H1 (cell line): Measurements from ENCODE around the gene TPSG1. TPM values are rescaled to one million over a fixed set of nuclear protein-coding genes. Genes with fewer than 3 reads are reported as not detected.

ENCODE experiments used
- CTCF ChIA-PET: fragments of 300-600 bp; sonication (Branson Sonifier 250); formaldehyde crosslinking; loops from one replicate; lab custom pipeline; 2021; ENCODE audit not compliant: partially characterized antibody; lab: Charles Lee
- POLR2A ChIA-PET: fragments of 300-600 bp; sonication (Branson Sonifier 250); formaldehyde crosslinking; loops from one replicate; lab custom pipeline; 2021; ENCODE audit warnings: inconsistent platforms; ENCODE audit not compliant: partially characterized antibody; lab: Charles Lee
- DNase-seq, 2 experiments: peaks; one replicate each; pipeline versions ENCODE4 v3.0.0 to v3.0.0-alpha.2; 2010 to 2022; ENCODE audit warnings: low spot score in 2 of 2, low read depth in 1 of 2, mixed read lengths in 1 of 2
- FAIRE-seq: peaks from 2 replicates; lab custom pipeline; 2011; peaks lifted over from hg19 to GRCh38; lab: Jason Lieb, UNC
- H2AFZ ChIP-seq: 2 replicates; pipeline ENCODE4 v1.8.1; 2012; ENCODE audit warnings: low read length, inconsistent platforms
- H2AK5ac ChIP-seq: 2 replicates; pipeline ENCODE4 v1.6.1; 2013; ENCODE audit warnings: low read depth, low read length
- H2BK120ac ChIP-seq: replicated peaks from 2 replicates; pipeline ENCODE3; 2013; ENCODE audit warnings: low read depth, low read length, inconsistent platforms
- H2BK12ac ChIP-seq: 2 replicates; pipeline ENCODE4 v1.6.1; 2013; ENCODE audit warnings: low read depth, low read length
- H2BK15ac ChIP-seq: 2 replicates; pipeline ENCODE4 v1.6.1; 2013; ENCODE audit warnings: low read length
- H2BK20ac ChIP-seq: 2 replicates; pipeline ENCODE4 v1.6.1; 2013; ENCODE audit warnings: low read length
- H2BK5ac ChIP-seq: 2 replicates; pipeline ENCODE4 v1.6.1; 2013; ENCODE audit warnings: low read depth, low read length
- H3K14ac ChIP-seq: 2 replicates; pipeline ENCODE4 v1.6.1; 2013; ENCODE audit warnings: inconsistent platforms; ENCODE audit not compliant: insufficient read length
- H3K18ac ChIP-seq: 2 replicates; pipeline ENCODE4 v1.6.1; 2013; ENCODE audit warnings: low read length; ENCODE audit errors: extremely low read depth
- H3K23ac ChIP-seq: 2 replicates; pipeline ENCODE4 v1.6.1; 2013; ENCODE audit warnings: inconsistent platforms; ENCODE audit not compliant: insufficient read length
- H3K23me2 ChIP-seq: 2 replicates; pipeline ENCODE4 v1.6.1; 2013; ENCODE audit warnings: low read depth, low read length
- H3K27ac ChIP-seq: 2 replicates; pipeline ENCODE4 v1.6.1; 2011; ENCODE audit warnings: low read depth, low read length, inconsistent platforms
- H3K27me3 ChIP-seq, 4 experiments: replicated peaks in 1 of 4; 1 replicate in 1 of 4; 2 replicates in 3 of 4; pipeline versions ENCODE4 v1.6.1 to v1.8.1; 2011 to 2013; ENCODE audit warnings: low read length in 3 of 4, mild to moderate bottlenecking in 3 of 4, inconsistent platforms in 2 of 4, mixed read lengths in 2 of 4, moderate library complexity in 1 of 4; ENCODE audit not compliant: control insufficient read depth in 3 of 4, insufficient read depth in 3 of 4; ENCODE audit errors: extremely low read depth in 1 of 4
- H3K36me3 ChIP-seq, 4 experiments: 2 replicates each; pipeline versions ENCODE4 v1.6.1 to v1.8.1; 2011 to 2013; ENCODE audit warnings: mild to moderate bottlenecking in 4 of 4, low read length in 3 of 4, moderate library complexity in 2 of 4, control low read depth in 1 of 4, inconsistent platforms in 1 of 4; ENCODE audit not compliant: insufficient read depth in 4 of 4, control insufficient read depth in 2 of 4
- H3K4ac ChIP-seq: replicated peaks from 2 replicates; pipeline ENCODE3; 2013; ENCODE audit warnings: low read length, low read depth, mixed read lengths, inconsistent platforms; ENCODE audit not compliant: insufficient read length
- H3K4me1 ChIP-seq, 4 experiments: replicated peaks in 1 of 4; 1 replicate in 1 of 4; 2 replicates in 3 of 4; pipeline versions ENCODE4 v1.6.1 to v1.8.1; 2011 to 2013; ENCODE audit warnings: low read length in 3 of 4, inconsistent platforms in 2 of 4, mixed read lengths in 1 of 4; ENCODE audit not compliant: insufficient read depth in 4 of 4, control insufficient read depth in 3 of 4
- H3K4me2 ChIP-seq, 2 experiments: 2 replicates each; pipeline versions ENCODE4 v1.6.1 to v1.8.1; 2011 to 2013; ENCODE audit warnings: low read depth in 2 of 2, low read length in 2 of 2, control low read depth in 1 of 2, inconsistent platforms in 1 of 2, mild to moderate bottlenecking in 1 of 2; ENCODE audit not compliant: insufficient read depth in 1 of 2
- H3K4me3 ChIP-seq, 4 experiments: fragments of 200-600, 300-600 bp in 1 of 4; sonication (generic), shearing (Covaris generic), sonication (Bioruptor Twin) in 1 of 4; 2 replicates each; pipeline versions ENCODE4 v1.5.1 to v1.8.1; 2011 to 2016; ENCODE audit warnings: low read length in 4 of 4, low read depth in 3 of 4, control low read depth in 2 of 4, inconsistent platforms in 2 of 4, mild to moderate bottlenecking in 2 of 4, mixed read lengths in 1 of 4, moderate library complexity in 1 of 4; ENCODE audit not compliant: insufficient read depth in 2 of 4; ENCODE audit errors: extremely low read depth in 1 of 4
- H3K56ac ChIP-seq: replicated peaks from 2 replicates; pipeline ENCODE3; 2013; ENCODE audit warnings: low read depth, mild to moderate bottlenecking, mixed read lengths, low read length, inconsistent platforms; ENCODE audit not compliant: insufficient read length
- H3K79me1 ChIP-seq: 2 replicates; pipeline ENCODE4 v1.6.1; 2013; ENCODE audit warnings: low read depth, low read length, control low read depth
- H3K79me2 ChIP-seq, 2 experiments: 2 replicates each; pipeline versions ENCODE4 v1.6.1 to v1.8.1; 2012 to 2013; ENCODE audit warnings: low read length in 2 of 2, mild to moderate bottlenecking in 2 of 2, inconsistent platforms in 1 of 2; ENCODE audit not compliant: insufficient read depth in 2 of 2, control insufficient read depth in 1 of 2
- H3K9ac ChIP-seq, 4 experiments: replicated peaks in 1 of 4; 1 replicate in 1 of 4; 2 replicates in 3 of 4; pipeline versions ENCODE4 v1.6.1 to v1.8.1; 2011 to 2013; ENCODE audit warnings: low read depth in 3 of 4, low read length in 3 of 4, control low read depth in 2 of 4, mild to moderate bottlenecking in 2 of 4, moderate library complexity in 2 of 4, inconsistent platforms in 1 of 4; ENCODE audit errors: extremely low read depth in 1 of 4
- H3K9me3 ChIP-seq, 2 experiments: 2 replicates each; pipeline versions ENCODE4 v1.6.1 to v1.8.1; 2012 to 2013; ENCODE audit warnings: mild to moderate bottlenecking in 2 of 2, moderate library complexity in 2 of 2, control low read depth in 1 of 2, inconsistent platforms in 1 of 2, low read depth in 1 of 2, low read length in 1 of 2, mixed read lengths in 1 of 2; ENCODE audit not compliant: insufficient read depth in 2 of 2
- H4K20me1 ChIP-seq, 2 experiments: replicated peaks in 1 of 2; 2 replicates each; pipeline versions ENCODE3 to v1.8.1; 2011 to 2013; ENCODE audit warnings: inconsistent platforms in 2 of 2, low read length in 2 of 2, mild to moderate bottlenecking in 1 of 2; ENCODE audit not compliant: insufficient read depth in 2 of 2, control insufficient read depth in 1 of 2
- H4K5ac ChIP-seq: 2 replicates; pipeline ENCODE4 v1.6.1; 2013; ENCODE audit warnings: low read length, low read depth, mixed read lengths, inconsistent platforms; ENCODE audit not compliant: insufficient read length
- H4K8ac ChIP-seq: 2 replicates; pipeline ENCODE4 v1.8.0; 2013; ENCODE audit warnings: mild to moderate bottlenecking, moderate library complexity, low read length, inconsistent platforms; ENCODE audit not compliant: insufficient read depth; ENCODE audit errors: extremely low read depth
- H4K91ac ChIP-seq: replicated peaks from 2 replicates; pipeline ENCODE3; 2013; ENCODE audit warnings: low read length, mixed read lengths, inconsistent platforms; ENCODE audit not compliant: insufficient read length
- CTCF ChIP-seq, 3 experiments: IDR thresholded peaks; 1 replicate in 2 of 3; 2 replicates in 1 of 3; pipeline versions ENCODE4 v1.5.1 to v1.6.1; 2011; ENCODE audit warnings: low read length in 3 of 3, mild to moderate bottlenecking in 3 of 3, inconsistent platforms in 2 of 3, low read depth in 1 of 3, moderate library complexity in 1 of 3; ENCODE audit not compliant: insufficient read depth in 1 of 3; ENCODE audit errors: control extremely low read depth in 1 of 3
- WGBS, 2 experiments: shearing (Covaris generic) in 1 of 2; methylation state at CpG; one replicate each; pipeline versions ENCODE4 v1.1.6 to v1.1.7; 2013 to 2015; ENCODE audit warnings: low lambda C conversion rate in 2 of 2, mixed read lengths in 2 of 2, inconsistent platforms in 1 of 2, low coverage in 1 of 2, missing lambda C conversion rate in 1 of 2; ENCODE audit not compliant: insufficient replicate concordance in 2 of 2, insufficient coverage in 1 of 2, insufficient read length in 1 of 2; ENCODE audit errors: extremely low coverage in 1 of 2, missing lambda C conversion rate in 1 of 2; 5-methylcytosine and 5-hydroxymethylcytosine counted together
- polyA plus RNA-seq, 7 experiments: library from polyadenylated mRNA; depleted of rRNA in 3 of 7; stranded (reverse) in 5 of 7; unstranded in 2 of 7; fragments of >200 nt in 5 of 7; fragments of 200-250 nt in 2 of 7; gene quantifications; 1 replicate in 5 of 7; 2 replicates in 1 of 7; 4 replicates in 1 of 7; pipeline versions ENCODE4 v1.2.1 to v1.2.3, GENCODE V29; 2011 to 2013; ENCODE audit warnings: missing spikeins in 2 of 7, mixed read lengths in 2 of 7
- total RNA-seq: library from RNA; stranded (reverse); fragmentation: NEBNext Ultra II Directional; extraction: Animal tissue kit (Norgen Biotek cat#: 25700); gene quantifications from 2 replicates; pipeline ENCODE4 v1.2.1, GENCODE V29; 2021

Gene TPSG1
- total and polyA plus RNA-seq, 2 of the 8 experiments (the other 6 are each of a cell fraction or from before 2014, with no cell fraction given): not detected

- no peak for FAIRE-seq
- Histone ChIP-seq H2BK12ac (no peak overlapping the region), H3K27me3 (no peaks in the 10 kb centered on the region), H3K9ac (no peak overlapping the region), H3K4me1 (peaks cover 0 to 9% (median 2%) of the 10 kb centered on the region in 4 experiments; a peak in 4 of 7 replicates), H3K36me3 (no peaks in the 10 kb centered on the region), H3K14ac (no peak overlapping the region), H2AFZ (no peak overlapping the region), H2AK5ac (no peak overlapping the region), H2BK120ac (no peak overlapping the region), H3K27ac (no peak overlapping the region), H2BK5ac (no peak overlapping the region; the same call in 1 of the 2 replicates), H3K18ac (no peak overlapping the region), H3K79me2 (no peaks in the 10 kb centered on the region), H2BK20ac (no peak overlapping the region), H3K4ac (no peak overlapping the region), H4K8ac (peak overlapping the region; percentile 35; the same call in 1 of the 2 replicates), H3K79me1 (no peaks in the 10 kb centered on the region; the same call in 1 of the 2 replicates), H3K23me2 (no peaks in the 10 kb centered on the region), H3K23ac (no peak overlapping the region), H4K91ac (no peak overlapping the region), H4K20me1 (peaks cover 20 to 46% of the 10 kb centered on the region in 2 experiments), H4K5ac (no peak overlapping the region), H3K9me3 (no peaks in the 10 kb centered on the region), H3K4me3 (no peak overlapping the region), H2BK15ac (no peak overlapping the region), H3K4me2 (no peak overlapping the region), H3K56ac (no peak overlapping the region)
- DNase-seq: no peak
- POLR2A ChIA-PET: no interaction called here
- CTCF ChIA-PET: interaction anchor here (0.9 to 2.3 kb wide), 6 partner anchors 30 to 388 kb away, joined by 3 to 9 read pairs (median 3); no protein-coding TSS in a partner anchor
- TF ChIP-seq CTCF (IDR thresholded peaks at IDR 0.05; ENCODE audit: control extremely low read depth in 1 of 3, insufficient read depth in 1 of 3, low read depth in 1 of 3, low read length in 3 of 3): no peak
- WGBS, 2 experiments: 96% methylated on average over 9 of the region's 9 CpGs; no CpG with 5 or more reads in 1 of the 2 experiments
These were observed 32.5 kb downstream of the TPSG1 start for GRCh38 chr16:1192384-1193073.
